ENCODE data around the gene CHRNA1.

GRCh38 chr2:174768557-174768956 lies 4.3 kb upstream of the CHRNA1 start:
- TF ChIP-seq ISX (CRISPR knock-in tag; conservative IDR thresholded peaks at IDR 0.05) (no peak), ETV6 (CRISPR knock-in tag; conservative IDR thresholded peaks at IDR 0.05) (no peak), BCL6 (CRISPR knock-in tag; IDR thresholded peaks at IDR 0.05) (no peak), ZNF546 (CRISPR knock-in tag; conservative IDR thresholded peaks at IDR 0.05) (no peak), E2F5 (CRISPR knock-in tag; conservative IDR thresholded peaks at IDR 0.05) (no peak), GTF2F1 (IDR thresholded peaks at IDR 0.05; ENCODE audit: low read length) (no peak), CTCF (CRISPR knock-in tag; IDR thresholded peaks at IDR 0.05) (no peak), ZNF263 (CRISPR knock-in tag; IDR thresholded peaks at IDR 0.05) (no peak), FOXO4 (CRISPR knock-in tag; conservative IDR thresholded peaks at IDR 0.05) (no peak), ZNF337 (CRISPR knock-in tag; IDR thresholded peaks at IDR 0.05; ENCODE audit: borderline replicate concordance, low read depth) (no peak)
- TF ChIP-seq, protein P1, sequence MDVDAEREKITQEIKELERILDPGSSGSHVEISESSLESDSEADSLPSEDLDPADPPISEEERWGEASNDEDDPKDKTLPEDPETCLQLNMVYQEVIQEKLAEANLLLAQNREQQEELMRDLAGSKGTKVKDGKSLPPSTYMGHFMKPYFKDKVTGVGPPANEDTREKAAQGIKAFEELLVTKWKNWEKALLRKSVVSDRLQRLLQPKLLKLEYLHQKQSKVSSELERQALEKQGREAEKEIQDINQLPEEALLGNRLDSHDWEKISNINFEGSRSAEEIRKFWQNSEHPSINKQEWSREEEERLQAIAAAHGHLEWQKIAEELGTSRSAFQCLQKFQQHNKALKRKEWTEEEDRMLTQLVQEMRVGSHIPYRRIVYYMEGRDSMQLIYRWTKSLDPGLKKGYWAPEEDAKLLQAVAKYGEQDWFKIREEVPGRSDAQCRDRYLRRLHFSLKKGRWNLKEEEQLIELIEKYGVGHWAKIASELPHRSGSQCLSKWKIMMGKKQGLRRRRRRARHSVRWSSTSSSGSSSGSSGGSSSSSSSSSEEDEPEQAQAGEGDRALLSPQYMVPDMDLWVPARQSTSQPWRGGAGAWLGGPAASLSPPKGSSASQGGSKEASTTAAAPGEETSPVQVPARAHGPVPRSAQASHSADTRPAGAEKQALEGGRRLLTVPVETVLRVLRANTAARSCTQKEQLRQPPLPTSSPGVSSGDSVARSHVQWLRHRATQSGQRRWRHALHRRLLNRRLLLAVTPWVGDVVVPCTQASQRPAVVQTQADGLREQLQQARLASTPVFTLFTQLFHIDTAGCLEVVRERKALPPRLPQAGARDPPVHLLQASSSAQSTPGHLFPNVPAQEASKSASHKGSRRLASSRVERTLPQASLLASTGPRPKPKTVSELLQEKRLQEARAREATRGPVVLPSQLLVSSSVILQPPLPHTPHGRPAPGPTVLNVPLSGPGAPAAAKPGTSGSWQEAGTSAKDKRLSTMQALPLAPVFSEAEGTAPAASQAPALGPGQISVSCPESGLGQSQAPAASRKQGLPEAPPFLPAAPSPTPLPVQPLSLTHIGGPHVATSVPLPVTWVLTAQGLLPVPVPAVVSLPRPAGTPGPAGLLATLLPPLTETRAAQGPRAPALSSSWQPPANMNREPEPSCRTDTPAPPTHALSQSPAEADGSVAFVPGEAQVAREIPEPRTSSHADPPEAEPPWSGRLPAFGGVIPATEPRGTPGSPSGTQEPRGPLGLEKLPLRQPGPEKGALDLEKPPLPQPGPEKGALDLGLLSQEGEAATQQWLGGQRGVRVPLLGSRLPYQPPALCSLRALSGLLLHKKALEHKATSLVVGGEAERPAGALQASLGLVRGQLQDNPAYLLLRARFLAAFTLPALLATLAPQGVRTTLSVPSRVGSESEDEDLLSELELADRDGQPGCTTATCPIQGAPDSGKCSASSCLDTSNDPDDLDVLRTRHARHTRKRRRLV (CRISPR knock-in tag; IDR thresholded peaks at IDR 0.05): no peak
